Hindlimb muscle (tissue), 1 donor: ENCODE data around the gene C13orf46. TPM values are rescaled to one million over a fixed set of nuclear protein-coding genes. Genes with fewer than 3 reads are reported as not detected.

Experiments used
- DNase-seq: peaks from one replicate; pipeline ENCODE4 v3.0.0-alpha.2; 2013
- polyA plus RNA-seq: library from polyadenylated mRNA; unstranded; fragments of 120-200 nt; gene quantifications from one replicate; pipeline ENCODE4 v1.2.1, GENCODE V29; 2013; ENCODE audit not compliant: insufficient read length

The C13orf46 gene
- polyA plus RNA-seq, 1 donor = 0.39 TPM

DNA sequence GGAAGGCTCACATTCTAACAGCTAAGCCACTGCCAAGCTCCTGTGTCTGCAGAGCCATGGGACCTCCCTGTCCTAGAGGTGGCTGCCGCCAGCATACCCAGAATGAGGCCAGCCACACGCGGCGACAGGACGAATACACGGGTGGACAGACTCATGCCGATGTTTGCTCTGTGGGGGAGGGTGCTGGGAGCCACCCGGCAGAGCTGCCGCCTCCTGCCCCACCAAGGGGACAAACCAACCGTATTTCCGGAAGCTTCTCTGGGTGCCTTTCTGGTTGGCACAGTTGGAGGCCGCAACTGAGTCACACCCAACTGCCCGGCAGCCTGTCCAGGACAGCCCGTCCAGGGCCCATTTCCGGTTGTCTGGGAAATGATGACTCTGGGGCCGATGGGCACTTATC is 20.3 kb downstream of the C13orf46 start:
- DNase-seq = no peak

DNA sequence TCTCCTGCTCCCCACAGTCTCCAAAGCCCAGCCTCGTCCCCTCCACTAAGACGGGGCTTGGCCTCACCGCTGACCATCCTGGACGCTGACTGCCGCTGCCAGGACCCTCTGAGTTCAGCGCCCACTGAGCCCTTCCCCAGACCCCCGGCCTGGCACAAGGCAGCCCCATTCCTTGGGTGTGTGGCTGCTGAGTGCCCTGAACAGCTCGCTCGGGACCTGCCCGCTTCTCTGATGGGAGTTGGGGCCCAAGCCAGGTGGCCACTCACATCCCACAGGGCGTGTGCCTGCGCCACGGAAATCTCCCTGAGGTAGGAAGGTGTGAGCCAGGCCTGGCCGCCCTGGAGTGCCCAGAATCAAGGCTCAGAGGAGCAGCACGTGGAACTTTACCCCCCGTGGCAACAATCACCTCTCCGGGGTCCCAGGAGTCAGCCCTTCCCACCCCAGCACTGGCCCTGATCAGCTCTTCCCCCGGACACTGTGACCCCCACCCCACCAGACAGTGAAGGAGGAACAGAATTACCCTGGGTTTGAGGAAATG is 20.8 kb downstream of the C13orf46 start:
- no peak for DNase-seq

DNA sequence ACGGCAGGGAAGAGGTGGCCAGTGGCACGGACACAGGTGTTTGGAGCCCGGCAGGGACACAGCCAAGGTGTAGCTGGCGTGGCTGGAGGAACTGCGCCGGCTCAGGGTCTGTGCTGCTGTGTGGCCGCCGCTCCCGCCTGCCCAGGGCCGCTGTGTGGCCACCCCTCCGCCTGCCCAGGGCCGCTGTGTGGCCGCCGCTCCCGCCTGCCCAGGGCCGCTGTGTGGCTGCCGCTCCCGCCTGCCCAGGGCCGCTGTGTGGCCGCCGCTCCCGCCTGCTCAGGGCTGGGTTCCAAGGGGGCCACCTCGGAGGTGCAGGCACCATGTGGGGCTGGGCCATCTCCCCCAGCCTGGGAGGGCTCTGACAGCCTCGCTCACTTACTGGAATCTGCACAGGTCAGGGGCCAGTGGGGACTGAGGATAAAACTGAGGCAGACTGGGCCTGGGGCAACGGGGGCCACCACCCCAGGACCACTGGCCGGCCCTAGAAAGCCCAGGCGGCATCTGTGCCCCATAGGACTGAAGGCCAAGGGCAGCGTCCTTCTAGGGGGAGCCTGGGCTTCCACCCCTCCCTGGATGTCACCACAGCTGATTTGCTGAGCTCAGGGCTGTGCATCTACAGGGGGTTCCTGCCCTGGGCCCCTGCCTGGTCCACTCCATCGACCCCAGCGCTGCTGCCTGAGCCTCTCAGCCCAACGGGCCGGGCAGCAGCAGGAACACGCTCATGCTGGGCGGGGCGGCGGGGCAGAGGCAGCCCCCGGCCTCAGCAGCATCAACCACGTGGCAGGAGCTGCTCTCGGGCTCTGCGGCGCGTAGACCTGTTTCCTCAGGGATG is 21.5 kb downstream of the C13orf46 start:
- no peak for DNase-seq

DNA sequence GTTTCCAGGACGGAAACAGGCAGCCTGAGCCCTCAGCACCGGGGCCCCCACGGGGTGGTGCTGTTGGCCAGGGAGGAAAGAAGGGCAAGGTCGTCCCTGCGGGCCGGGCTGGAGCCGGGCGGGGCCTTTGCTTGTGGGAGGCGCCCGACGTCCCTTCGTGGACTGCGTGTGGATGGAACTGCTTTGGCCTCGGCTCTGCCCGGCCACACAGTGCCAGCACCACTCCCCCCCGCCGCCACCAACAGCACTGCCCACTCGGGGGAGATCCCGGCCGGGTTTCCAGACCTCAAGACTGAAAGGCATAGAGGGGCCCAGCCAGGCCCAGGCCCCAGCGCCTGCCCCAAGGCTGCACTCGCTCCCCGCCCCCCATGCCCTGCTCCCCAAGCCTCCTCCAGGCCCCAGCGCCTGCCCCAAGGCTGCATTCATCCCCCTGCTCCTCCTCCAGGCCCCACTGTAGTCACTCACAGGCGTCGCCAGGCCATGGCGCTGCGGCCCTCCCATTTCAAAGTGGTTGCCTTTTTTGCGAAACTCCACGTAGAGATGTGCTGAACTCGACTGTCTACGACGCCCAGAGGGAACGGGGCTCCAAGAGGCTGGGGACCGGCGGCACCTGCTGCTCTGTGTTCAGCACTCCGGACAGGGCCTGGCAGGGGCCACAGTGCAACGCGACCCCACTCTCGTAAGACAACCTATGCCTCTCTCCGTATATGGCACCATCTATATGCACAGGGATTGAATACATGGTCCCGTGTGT is 22.5 kb downstream of the C13orf46 start:
- peak; percentile 78 for DNase-seq

DNA sequence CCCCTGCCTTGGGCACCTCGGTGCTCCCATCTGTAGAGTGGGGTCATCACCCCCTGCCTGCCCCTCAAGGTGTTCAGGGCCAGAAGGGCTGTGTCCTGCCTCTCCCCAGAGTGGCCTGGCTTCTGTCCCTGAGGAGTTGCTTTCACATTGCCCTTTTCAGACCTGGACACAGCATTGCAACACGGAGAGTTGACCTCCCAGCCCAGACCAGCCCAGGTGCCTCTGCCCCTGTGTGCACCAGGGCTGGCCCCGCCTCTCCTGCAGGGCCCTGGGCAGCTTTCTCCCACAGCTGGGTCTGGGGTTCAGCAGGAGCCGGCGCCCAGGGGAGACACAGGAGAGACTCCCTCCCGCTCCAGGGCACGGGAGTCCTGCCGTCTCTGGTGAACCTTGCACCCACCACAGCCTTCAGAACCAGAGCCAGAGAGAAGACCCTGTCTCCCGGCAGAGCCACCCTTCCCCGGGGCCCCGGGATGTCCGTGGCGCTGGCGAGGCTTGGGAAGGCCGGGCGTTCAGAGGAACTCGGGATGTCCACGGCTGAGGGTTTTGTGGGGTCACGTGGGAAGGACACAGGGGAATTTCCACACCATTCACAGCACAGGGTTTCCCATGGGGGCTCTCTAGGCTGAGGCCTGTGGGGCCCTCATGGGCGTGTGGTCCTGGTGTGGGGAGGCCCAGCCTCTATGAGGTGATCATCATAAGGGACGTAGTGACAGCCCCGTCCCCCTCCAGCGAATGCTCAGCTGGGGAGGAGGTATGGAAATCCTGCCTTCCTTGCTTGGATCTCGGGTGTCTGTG is 23.2 kb downstream of the C13orf46 start:
- DNase-seq = no peak

DNA sequence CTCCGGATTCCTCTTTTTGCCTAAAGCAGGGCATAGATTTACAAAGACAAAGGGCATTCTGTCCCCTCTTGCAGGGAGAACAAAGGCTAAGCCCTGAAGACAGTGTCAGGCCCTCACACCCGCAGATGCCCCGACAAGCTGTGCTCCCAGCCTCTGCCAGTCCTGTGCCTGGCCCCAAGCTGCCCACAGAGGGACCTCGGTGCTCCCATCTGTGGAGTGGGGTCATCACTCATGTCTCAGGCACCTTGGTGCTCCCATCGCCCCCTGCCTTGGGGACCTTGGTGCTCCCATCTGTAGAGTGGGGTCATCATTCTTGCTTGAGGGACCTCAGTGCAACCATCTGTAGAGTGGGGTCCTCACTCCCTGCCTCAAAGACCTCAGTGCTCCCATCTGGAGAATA is 24.3 kb downstream of the C13orf46 start:
- no peak for DNase-seq

DNA sequence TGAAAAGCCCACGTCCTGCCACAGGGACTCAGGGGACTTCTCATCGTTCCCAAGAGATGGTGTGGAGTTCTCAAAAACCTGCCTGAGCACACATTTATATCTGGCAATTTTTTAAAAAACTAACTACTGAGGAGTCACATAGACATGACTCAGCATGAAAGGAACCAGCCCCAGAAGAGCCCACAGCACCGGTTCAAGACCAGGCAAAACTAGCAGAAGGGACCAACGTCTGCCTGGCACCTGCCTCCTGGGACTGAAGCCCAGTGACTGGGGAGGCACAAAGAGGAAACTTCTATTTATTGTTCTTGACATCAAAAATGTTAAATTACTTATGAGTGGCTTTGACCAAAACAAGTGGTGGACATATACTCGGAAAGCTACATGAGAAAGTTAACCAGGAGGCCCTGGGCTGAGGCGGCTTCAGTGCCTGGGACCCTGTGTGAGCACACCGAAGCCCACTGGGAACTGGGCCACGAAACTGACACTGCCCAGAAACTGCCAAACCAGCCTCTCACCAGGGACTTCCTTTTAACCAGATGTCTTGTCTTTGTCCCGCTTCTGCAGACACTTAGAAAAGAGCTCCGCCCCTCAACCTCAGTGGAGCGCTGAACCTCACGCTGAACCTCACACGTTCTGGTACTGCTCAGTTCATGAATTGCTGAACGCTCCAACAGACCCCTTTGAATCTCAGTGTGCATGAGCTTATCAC is 25.7 kb downstream of the C13orf46 start:
- no peak for DNase-seq

DNA sequence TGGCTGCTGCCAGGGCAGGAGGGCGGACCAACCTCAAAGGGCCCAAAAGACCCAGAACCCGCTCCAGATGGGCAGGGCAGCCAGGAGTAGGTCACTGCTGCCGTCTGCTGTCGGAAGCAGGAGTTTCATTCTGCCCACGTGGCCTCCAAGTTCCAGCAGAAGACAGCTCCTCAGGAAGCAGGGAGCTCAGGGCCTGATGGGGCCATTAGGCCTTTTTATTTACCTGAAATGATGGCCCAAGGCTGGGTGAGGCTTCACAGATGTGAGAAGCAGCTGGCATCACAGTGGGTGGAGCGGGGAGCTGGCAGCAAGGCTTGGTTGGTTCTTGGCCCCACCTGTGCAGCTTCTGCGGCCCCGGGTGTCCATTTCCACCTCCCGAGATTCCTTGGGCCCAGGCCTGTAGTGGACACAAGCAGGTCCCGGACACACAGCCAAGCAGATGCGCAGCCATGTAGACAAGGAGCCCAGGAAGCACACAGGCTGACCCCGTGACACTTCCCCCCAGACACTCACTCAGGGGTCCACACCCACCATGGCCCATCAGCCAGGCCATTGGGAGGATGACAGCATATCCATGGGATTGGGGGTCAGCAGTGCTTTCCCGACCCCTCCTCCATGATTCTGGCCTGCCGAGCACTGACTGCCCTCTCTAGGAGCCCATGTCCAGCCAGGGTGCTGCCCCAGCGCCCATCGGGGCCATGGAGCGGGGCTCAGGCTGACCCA is 26.4 kb downstream of the C13orf46 start:
- DNase-seq = peak; percentile 66

DNA sequence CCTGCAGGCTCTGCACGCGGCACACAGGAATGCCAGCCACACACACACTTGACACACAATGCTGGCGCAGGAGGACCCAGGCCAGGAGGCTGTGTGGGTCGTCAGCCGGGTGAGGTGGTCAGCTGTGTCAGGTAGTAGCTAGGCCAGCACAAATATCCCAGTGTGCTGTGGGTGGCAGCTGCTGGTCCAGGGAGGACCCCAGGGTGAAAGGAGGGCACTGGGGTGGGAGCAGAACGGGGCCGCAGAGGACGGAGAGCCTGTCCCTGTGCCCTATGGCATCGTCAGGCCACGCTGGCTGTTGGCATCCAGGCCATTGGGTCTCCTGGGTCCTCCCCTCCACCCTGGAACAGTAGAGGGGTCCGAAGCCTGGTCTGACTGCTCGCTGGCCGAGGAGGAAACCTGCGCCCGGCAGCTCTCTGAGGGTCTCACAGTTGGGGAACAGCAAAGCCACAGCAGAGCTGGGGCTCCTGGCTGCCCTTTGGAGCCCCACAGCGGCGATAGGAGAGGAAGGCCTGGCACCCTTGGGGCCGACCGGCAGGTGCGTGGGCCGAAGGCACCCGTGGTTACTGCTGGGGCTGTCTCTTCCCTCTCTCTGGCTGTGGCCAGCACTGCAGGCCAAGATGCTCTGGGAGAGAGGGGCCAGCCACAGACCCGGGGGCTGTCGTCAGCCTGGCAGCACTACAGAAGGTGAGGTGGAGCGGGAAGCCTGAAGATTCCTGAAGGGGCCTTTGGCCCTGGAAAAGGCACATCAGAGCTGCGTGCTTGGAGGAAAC is 27.3 kb downstream of the C13orf46 start:
- DNase-seq = no peak

DNA sequence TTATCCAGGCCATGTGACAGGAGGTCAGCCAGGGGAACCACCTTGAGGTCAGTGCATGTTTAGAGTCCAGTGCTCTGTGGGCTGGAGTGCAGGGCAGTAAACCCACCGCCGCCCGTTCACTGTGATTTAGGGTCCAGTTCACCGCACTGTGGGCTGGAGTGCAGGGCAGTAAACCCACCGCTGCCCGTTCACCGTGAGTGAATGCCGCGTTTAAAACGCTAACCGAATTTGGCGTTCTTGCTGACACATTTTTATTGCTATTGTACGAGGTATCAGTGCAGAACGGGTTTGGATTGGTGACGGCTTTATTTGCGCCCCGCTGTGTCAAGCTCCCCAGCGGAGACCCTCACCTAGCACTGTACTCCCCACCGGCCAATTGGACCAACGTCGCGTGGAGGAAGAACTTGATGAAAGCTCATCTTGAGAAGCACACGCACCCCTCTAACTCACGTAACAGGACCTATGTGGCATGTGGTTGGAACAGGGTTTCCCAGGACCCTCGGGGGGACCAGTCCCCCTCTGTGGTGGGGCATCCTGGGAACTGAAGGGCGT is 27.9 kb downstream of the C13orf46 start:
- no peak for DNase-seq

DNA sequence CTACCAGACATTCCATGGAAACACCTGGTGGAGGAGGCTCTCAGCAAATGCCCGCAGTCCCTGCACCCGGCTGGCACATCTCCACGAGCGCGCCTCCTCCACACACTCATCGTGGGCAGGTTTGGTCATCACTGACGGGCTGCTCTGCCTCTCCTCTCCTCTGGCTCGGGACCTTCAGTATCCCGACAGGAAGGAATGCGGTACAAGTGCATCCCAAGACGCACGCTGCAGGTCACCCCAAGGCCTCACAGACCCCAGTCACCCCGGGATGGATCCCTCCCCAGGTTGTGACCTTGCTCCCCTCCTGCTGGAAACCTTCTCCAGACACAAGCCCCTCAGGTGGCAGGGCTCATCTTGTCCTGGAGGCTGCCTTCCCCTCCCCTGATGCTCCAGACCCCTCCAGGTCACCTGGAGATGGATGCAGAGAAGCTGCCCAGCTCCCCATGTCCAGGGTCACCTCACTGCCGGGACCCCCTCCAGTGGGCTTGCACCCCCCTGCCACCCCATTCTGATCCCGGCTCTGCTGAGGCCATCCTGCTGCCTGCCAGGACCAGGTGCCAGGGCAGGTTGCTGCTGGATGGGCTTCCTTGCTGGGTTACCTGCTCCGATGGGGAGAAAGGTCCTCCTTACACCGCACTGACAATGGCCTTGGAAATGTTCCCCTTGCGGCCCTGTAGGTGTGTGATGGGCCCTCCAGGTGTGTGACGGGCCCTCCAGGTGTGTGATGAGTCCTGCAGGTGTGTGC is 29.9 kb downstream of the C13orf46 start:
- DNase-seq = no peak

DNA sequence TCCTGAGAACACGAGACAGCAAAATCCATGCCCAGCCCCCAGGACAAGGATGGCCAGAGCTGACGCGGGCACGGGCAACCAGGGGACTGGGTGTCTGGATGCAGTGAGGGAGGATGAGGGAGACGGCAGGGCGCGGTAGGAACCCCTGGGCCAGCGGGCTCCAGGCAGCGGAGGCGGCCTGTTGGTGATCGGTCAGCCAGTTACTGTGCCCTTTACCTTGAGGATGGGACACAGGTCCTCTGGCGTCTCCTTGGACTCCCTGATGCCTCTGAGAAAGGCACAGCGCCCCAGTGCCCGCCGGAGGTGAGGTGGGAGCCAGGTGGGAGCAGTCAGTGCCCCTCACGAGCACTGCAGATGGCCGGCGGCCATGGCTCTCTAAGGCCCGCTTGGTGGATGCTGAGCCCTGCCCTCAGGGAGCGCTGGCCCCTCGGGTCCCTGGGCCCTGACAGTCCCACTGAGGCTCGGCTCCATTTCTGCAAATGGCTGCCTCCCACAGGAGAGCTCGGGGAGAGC is 31.2 kb downstream of the C13orf46 start:
- no peak for DNase-seq

DNA sequence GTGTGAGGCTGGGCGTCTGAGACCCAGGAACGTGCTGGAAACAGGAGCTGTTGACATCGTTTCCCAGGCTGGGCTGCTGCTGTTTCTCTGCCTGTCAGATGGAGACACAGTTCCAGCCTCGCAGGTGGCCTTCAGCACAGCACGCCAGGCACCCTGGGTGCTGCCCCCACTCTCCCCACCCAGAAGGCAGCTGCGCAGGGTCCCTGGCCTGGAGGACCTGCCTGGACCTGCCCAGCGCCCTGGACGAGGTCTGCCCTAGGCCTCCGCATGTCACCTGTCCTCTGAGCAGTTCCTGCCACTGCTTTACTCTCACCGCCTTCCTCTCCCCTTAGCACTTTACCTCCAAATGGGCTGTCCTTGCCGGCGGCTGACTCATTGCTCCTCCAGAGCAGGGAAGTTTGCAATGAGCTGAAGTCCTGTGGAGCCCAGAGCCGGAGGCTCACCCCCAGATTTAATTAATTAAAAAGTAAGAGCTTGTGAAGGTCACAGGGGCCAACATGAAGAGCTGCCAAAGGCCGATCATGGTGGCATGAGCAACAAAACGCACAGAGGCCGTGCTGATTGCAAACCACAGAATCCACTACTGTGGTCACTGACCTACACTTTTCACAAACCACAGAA is 32.2 kb downstream of the C13orf46 start:
- DNase-seq = no peak

DNA sequence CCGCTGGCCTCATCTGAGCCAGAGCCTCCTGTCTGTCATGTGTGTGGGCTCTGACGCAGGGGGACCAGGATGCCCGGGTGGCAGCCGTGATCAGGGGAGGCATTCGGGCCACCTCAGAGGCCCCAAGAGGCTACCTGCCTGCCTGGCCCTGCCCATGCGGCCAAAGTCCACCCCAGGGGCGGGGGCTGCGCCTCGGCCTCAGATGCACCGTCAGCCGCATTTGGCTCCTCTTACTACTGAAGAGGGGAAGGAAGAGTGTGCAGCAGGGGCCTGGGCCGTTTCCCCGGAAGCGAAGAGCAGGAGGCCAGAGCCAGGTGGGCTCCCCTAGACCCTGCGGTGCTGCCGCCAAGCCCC is 34.0 kb downstream of the C13orf46 start:
- DNase-seq = no peak

DNA sequence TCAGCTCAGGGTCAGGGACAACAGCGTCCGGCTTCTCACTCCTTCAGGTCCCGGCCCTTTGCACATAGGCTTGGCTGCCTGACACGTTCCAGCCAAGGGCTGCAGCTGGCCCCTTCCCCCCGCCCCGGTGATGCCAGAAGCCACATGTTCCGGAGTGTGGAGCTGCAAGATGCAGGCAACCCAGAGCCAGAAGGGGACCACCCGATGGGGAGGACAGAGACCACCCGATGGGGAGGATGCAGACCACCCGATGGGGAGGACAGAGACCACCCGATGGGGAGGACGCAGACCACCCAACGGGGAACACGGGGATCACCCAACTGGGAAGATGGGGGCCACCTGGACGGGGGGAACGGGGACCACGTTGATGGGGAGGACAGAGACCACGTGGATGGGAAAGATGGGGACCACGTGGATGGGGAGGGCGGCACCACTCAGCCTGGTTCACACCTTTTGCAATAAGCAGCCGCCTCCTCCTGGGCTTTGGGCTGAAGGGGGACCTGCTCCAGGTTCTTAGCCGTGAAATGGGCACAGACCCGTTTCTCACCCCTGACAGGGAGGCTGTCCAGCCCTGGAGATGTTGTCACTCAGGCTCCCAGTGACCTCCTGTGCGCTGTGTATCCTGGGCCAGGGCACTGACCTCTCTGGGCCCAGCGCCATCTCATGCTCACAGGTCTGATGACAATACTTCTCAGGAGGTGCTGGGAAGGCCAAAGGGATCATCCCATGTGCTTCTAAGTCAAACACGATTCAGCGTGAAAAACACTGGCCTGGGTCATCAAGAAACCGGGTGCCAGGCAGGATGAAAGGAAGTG is 34.5 kb downstream of the C13orf46 start:
- DNase-seq = no peak

DNA sequence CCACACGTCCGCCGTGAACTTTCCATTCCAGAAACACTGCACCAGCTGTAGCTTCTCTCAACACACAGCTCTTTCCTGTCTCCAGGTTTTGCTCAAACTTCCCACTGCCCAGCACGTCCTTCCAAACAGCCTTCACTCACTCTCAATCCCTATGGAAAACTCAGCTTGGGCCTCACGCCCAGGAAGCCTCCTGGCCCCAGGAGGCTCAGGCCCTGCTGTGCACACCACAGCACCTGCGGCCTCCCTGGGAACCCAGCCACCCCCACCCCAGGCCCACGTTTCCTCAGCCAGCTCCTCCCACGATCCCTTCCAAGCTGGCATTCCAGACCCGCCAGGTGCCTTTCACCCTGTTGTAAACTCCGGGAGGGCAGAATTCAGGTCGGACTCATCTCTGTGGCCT is 35.2 kb downstream of the C13orf46 start:
- DNase-seq = no peak

DNA sequence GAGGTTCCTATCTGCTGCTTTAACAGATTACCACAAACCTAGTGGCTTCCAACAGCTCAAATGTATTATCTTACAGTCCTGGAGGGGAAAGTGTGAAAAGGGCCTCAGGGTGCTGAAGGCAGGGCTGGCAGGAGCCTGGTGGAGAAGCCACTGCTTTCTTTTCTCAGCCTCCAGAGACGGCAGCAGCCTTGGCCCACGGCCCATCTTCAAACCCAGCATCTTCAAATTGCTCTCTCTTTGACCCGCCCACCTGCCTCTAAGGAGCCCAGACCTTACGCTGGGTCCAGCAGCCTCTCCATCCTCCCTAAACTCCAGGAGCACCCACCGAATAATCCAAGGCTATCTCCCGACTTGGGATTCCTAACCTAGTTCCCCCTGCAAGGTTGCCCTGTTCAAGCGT is 35.6 kb downstream of the C13orf46 start:
- DNase-seq = no peak

DNA sequence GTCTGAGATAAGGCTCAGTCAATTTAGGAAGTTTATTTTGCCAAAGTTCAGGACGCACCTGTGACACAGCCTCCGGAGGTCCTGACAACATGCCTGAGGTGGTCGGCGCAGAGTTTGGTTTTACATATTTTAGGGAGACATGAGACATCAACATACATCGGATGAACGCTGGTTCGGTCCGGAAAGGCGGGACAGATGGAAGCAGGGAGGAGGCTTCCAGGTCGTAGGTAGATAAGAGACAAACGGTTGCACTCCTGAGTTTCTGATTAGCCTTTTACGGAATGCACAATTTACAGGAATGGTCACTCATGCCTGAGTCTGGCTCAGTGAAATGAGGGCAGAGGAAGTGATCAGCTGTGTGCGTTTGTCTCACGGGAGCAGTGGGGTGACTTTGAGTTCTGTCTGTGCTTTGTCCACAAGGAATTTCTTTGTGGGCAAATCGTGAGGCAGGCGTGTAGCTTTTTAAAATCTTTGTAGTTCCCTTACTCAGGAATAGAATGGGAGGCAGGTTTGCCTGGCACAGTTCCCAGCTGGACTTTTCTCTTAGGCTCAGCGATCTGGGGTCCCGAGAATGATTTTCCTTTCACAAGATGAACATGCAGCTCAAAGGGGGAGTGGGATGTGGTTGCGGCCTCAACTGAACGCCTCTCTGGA is 36.2 kb downstream of the C13orf46 start:
- DNase-seq = no peak
